NCI-H748 (cell line): ENCODE results near the gene LRRFIP2.

Experiments used
- DNase-seq: peaks from one replicate; lab custom pipeline; 2025; ENCODE audit not compliant: unreplicated experiment; lab: John Stamatoyannopoulos, UW

The LRRFIP2 gene

GRCh38 chr3:37028329-37028728, 146.1 kb downstream of the LRRFIP2 start:
- DNase-seq = no peak

DNA sequence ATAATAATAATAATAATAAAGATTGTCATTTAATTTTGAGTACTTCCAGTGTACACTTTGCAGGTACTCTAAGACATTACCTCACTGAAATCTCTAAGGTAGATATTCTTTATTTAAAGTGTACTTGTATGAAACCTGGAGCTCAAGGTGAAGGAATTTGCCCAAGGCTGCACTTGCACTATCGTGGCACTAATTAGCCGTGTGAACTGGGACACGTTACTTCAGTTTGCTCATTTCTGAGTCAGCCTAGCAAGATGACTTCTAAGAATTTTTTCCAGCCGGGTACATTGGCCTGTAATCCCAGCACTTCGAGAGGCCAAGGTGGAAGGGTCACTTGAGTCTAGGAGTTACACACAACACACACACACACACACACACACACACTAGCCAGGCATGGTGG, 147.5 kb downstream of the LRRFIP2 start:
- no peak for DNase-seq

- no peak for DNase-seq
Observed at GRCh38 chr3:37025561-37026335, 148.6 kb downstream of the LRRFIP2 start.

DNA sequence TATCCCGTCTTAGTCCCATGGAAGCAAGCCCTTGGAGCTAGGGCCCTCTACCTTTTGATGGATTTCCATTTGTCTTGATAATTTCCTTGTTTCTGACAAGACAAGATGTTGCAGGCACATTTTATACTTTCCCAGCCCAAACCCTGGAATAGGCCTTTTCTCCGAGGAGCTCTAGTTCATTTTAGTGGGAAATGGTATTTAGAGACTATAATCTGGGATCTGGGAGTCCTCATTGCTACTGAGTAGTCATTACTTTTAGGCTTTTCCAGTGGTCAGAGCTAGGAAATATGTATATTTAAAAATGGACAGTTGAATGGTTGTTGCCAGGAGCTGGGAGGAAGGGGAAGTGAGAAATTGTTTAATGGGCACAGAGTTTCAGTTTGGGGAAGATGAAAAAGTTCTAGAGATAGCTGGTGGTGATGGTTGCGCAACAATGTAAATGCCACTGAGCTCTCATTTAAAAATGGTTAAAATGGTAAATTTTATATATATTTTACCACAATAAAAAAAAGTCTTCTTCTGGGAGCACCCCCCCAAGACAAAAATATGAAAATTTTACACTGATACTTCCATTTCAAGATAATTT, 149.5 kb downstream of the LRRFIP2 start:
- DNase-seq = no peak

DNA sequence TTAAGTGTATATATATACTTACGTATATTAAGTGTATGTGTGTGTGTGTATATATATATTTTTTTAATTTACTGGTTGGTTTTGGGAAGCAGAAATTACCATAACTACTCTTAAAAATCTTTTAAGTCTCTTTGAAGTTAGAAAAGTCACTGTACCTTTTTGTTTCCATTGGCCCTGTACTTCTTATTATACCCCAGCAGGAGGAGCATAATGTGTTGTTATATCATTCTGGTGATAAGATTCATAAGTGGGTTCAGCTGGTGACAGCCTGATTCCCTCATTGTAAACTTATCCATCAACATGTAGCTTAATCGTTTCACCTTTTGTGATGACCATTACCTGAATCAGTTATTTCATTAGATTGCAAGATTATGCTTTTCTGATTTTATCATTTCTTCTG, 150.3 kb downstream of the LRRFIP2 start:
- DNase-seq = no peak

- no peak for DNase-seq
Observed at GRCh38 chr3:37017683-37018082, 156.7 kb downstream of the LRRFIP2 start.

GRCh38 chr3:37016903-37017302, 157.5 kb downstream of the LRRFIP2 start:
- DNase-seq = no peak

GRCh38 chr3:37015642-37016041, 158.7 kb downstream of the LRRFIP2 start:
- DNase-seq = no peak

- DNase-seq = no peak
Observed at GRCh38 chr3:37014620-37015019, 159.8 kb downstream of the LRRFIP2 start.
